ENCODE measurements around the gene NUP42. TPM values are rescaled to one million over a fixed set of nuclear protein-coding genes. Genes with fewer than 3 reads are reported as not detected.
"Not testable (repeated sequence)": the region's sequence is repeated elsewhere in the genome, so short reads cannot be mapped to it uniquely, and the experiment has no call there.

The NUP42 gene
- total RNA-seq, 2 experiments from 2014 or later, result 30.1 to 32.6 TPM

DNA sequence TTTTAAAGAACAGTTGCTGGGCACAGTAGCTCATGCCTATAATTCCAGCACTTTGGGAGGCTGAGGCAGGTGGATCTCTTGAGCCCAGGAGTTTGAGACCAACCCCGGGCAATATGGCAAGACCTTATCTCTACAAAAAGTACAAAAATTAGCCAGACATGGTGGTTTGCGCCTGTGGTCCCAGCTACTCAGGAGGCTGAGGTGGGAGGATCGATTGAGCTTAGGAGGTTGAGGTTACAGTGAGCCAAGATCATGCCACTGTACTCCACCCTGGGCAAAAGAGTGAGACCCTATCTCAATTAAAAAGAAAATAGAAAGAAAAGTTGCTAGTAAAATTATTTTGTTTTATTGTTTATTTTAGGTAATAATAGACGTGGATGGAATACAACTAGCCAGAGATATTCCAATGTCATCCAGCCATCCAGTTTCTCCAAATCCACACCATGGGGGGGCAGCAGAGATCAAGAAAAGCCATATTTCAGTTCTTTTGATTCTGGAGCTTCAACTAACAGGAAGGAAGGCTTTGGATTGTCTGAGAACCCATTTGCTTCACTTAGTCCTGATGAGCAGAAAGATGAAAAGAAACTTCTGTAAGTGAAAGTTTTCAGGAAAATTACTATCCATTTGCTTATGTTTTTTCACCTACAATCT lies 3.0 kb downstream of the NUP42 start:
- no peak overlapping the region for H3K27ac Mint-ChIP-seq
- no peaks in the 10 kb centered on the region for H3K9me3 Mint-ChIP-seq
- intact Hi-C loops (cut with micrococcal nuclease), result no loop called here
- POLR2A ChIA-PET, result interaction anchor here (0.8 to 1.6 kb wide), 4 partner anchors 8 to 17 kb away, joined by 3 to 4 read pairs (median 4); no protein-coding TSS in a partner anchor
- CTCF ChIA-PET, result interaction anchor here (1.0 to 1.7 kb wide), 2 partner anchors 15 to 17 kb away, joined by 3 to 4 read pairs; no protein-coding TSS in a partner anchor
- H3K27me3 Mint-ChIP-seq, result no peaks in the 10 kb centered on the region
- DNase-seq, result peak; percentile 30
- H3K4me3 Mint-ChIP-seq, result no peak overlapping the region
- H3K36me3 Mint-ChIP-seq (ENCODE audit: low read depth), result peaks cover 32% of the 10 kb centered on the region
- no peak for TF ChIP-seq CTCF (IDR thresholded peaks at IDR 0.05)
- peaks cover 34% of the 10 kb centered on the region for H3K4me1 Mint-ChIP-seq (ENCODE audit: low read depth)
- no peak for ATAC-seq

- no peaks in the 10 kb centered on the region for H3K27me3 Mint-ChIP-seq
- no peak overlapping the region for H3K27ac Mint-ChIP-seq
- no peaks in the 10 kb centered on the region for H3K9me3 Mint-ChIP-seq
- CTCF ChIA-PET, result no interaction called here
- intact Hi-C loops (cut with micrococcal nuclease), result no loop called here
- DNase-seq, result no peak
- ATAC-seq, result no peak
- TF ChIP-seq CTCF (IDR thresholded peaks at IDR 0.05), result no peak
- H3K4me1 Mint-ChIP-seq (ENCODE audit: low read depth), result peaks cover 26% of the 10 kb centered on the region
- peaks cover 36% of the 10 kb centered on the region for H3K36me3 Mint-ChIP-seq (ENCODE audit: low read depth)
- H3K4me3 Mint-ChIP-seq, result no peak overlapping the region
- POLR2A ChIA-PET, result no interaction called here
These were observed 4.1 kb downstream of the NUP42 start for GRCh38 chr7:23185980-23186379.

GRCh38 chr7:23191022-23191421 lies 9.2 kb downstream of the NUP42 start:
- Mint-ChIP-seq H3K36me3 (ENCODE audit: low read depth) (peaks cover 35% of the 10 kb centered on the region), H3K4me3 (no peak overlapping the region)

GRCh38 chr7:23193650-23194227 lies 11.9 kb downstream of the NUP42 start:
- H3K36me3 Mint-ChIP-seq (ENCODE audit: low read depth), result peaks cover 38% of the 10 kb centered on the region
- H3K4me3 Mint-ChIP-seq; H3K27ac Mint-ChIP-seq; DNase-seq; intact Hi-C loops (cut with micrococcal nuclease); H3K9me3 Mint-ChIP-seq; H3K4me1 Mint-ChIP-seq (ENCODE audit: low read depth); H3K27me3 Mint-ChIP-seq; ATAC-seq; CTCF ChIA-PET: not testable (repeated sequence)
- POLR2A ChIA-PET, result interaction anchor here (0.9 to 1.2 kb wide), 2 partner anchors 10 to 13 kb away, joined by 3 to 4 read pairs; no protein-coding TSS in a partner anchor

More at GRCh38 chr7:23191022-23191421, 9.2 kb downstream of the NUP42 start:
- H3K27ac Mint-ChIP-seq, result no peak overlapping the region
- TF ChIP-seq CTCF (IDR thresholded peaks at IDR 0.05), result no peak
- ChIA-PET POLR2A (interaction anchor here (1.0 to 1.3 kb wide), 3 partner anchors 12 to 85 kb away, joined by 3 to 5 read pairs (median 4); no protein-coding TSS in a partner anchor), CTCF (interaction anchor here (0.8 kb wide), 2 partner anchors 9 to 10 kb away, joined by 3 read pairs; no protein-coding TSS in a partner anchor)
- no peak for ATAC-seq
- no peaks in the 10 kb centered on the region for H3K9me3 Mint-ChIP-seq
- intact Hi-C loops (cut with micrococcal nuclease), result no loop called here
- H3K27me3 Mint-ChIP-seq, result no peaks in the 10 kb centered on the region
- H3K4me1 Mint-ChIP-seq (ENCODE audit: low read depth), result peaks cover 2% of the 10 kb centered on the region
- no peak for DNase-seq

DNA sequence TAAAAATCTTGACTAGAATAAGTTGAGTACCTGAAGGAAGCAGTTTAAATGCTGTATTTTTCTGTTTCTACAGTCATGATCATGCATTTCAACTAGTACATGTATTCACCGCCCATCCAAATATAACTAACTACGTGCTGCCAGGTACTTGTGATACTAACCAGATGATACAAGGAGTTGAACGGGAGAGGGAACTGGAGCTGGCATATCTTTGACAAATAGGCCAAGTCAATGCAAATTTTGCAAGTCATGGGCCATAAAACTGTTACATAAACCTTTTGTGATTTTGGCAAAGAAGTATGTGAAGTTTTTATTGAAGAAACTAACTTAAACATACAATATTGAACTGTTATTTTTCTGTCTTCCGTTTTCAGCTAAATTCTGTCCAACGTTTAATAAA lies 14.5 kb downstream of the NUP42 start:
- no peak overlapping the region for H3K27ac Mint-ChIP-seq
- ChIA-PET POLR2A (interaction anchor here (1.4 kb wide), 1 partner anchor 12 kb away, joined by 4 read pairs; no protein-coding TSS in a partner anchor), CTCF (interaction anchor here (1.5 kb wide), 1 partner anchor 141 kb away, joined by 3 read pairs; no protein-coding TSS in a partner anchor)
- H3K9me3 Mint-ChIP-seq, result no peaks in the 10 kb centered on the region
- H3K27me3 Mint-ChIP-seq, result no peaks in the 10 kb centered on the region
- peaks cover under 1% of the 10 kb centered on the region for H3K4me1 Mint-ChIP-seq (ENCODE audit: low read depth)
- TF ChIP-seq CTCF (IDR thresholded peaks at IDR 0.05), result no peak
- DNase-seq, result no peak
- H3K4me3 Mint-ChIP-seq, result no peak overlapping the region
- intact Hi-C loops (cut with micrococcal nuclease), result no loop called here
- peaks cover 45% of the 10 kb centered on the region for H3K36me3 Mint-ChIP-seq (ENCODE audit: low read depth)
- no peak for ATAC-seq

GRCh38 chr7:23197745-23198144 lies 15.9 kb downstream of the NUP42 start:
- ATAC-seq; H3K27me3 Mint-ChIP-seq; H3K4me1 Mint-ChIP-seq (ENCODE audit: low read depth); H3K27ac Mint-ChIP-seq; CTCF ChIA-PET; intact Hi-C loops (cut with micrococcal nuclease); POLR2A ChIA-PET; H3K9me3 Mint-ChIP-seq; H3K4me3 Mint-ChIP-seq; DNase-seq: not testable (repeated sequence)
- peaks cover 47% of the 10 kb centered on the region for H3K36me3 Mint-ChIP-seq (ENCODE audit: low read depth)
